Ascending aorta (tissue), 2 donors: ENCODE results near the gene ABCC5. TPM values are rescaled to one million over a fixed set of nuclear protein-coding genes. Genes with fewer than 3 reads are reported as not detected.

Source experiments
- DNase-seq, 2 donors: peaks; one replicate each; pipeline ENCODE4 v3.0.0-alpha.2; 2019; ENCODE audit warnings: low spot score in 2 of 2
- H3K27ac ChIP-seq, 2 donors: fragments of 200-600 bp; sonication (generic); one replicate each; pipeline ENCODE4 v1.5.1; 2016 to 2017; ENCODE audit warnings: mild to moderate bottlenecking in 1 of 2
- H3K27me3 ChIP-seq: fragments of 200-600 bp; sonication (generic); one replicate; pipeline ENCODE4 v1.5.1; 2017
- H3K36me3 ChIP-seq, 2 donors: fragments of 200-600 bp; sonication (generic); one replicate each; pipeline ENCODE4 v1.5.1; 2016
- H3K4me1 ChIP-seq, 2 donors: fragments of 200-600 bp; sonication (generic); one replicate each; pipeline ENCODE4 v1.5.1; 2016 to 2017; ENCODE audit warnings: mild to moderate bottlenecking in 1 of 2
- H3K4me3 ChIP-seq, 2 donors: fragments of 200-600 bp; sonication (generic); one replicate each; pipeline ENCODE4 v1.5.1; 2016 to 2017; ENCODE audit warnings: mild to moderate bottlenecking in 1 of 2
- H3K9me3 ChIP-seq, 2 donors: fragments of 200-600 bp; sonication (generic); one replicate each; pipeline ENCODE4 v1.5.1; 2016
- CTCF ChIP-seq, 3 experiments: fragments of 200-600 bp in 2 of 3; fragments of 450-650 bp in 1 of 3; sonication (generic) in 2 of 3; IDR thresholded peaks; one replicate each; pipeline ENCODE4 v1.5.1; 2016 to 2019; ENCODE audit warnings: antibody characterized with exemption in 3 of 3, mild to moderate bottlenecking in 1 of 3, moderate library complexity in 1 of 3
- intact Hi-C: fragments of 100-400 bp; cut with DNase I; formaldehyde crosslinking; loops from one replicate; pipeline ENCODE4 v1.15.1; 2023
- total RNA-seq: library from RNA; depleted of rRNA; stranded (reverse); fragments of >200 nt; gene quantifications from one replicate; pipeline ENCODE4 v1.1.0, GENCODE V29; 2016

The ABCC5 gene
- total RNA-seq, 1 donor from 2014 or later: 16.2 TPM

- TF ChIP-seq CTCF (IDR thresholded peaks at IDR 0.05): no peak
- Histone ChIP-seq H3K36me3 (peaks cover 50 to 71% of the 10 kb centered on the region in 2 donors), H3K4me3 (no peak overlapping the region), H3K4me1 (no peaks in the 10 kb centered on the region), H3K27me3 (no peaks in the 10 kb centered on the region), H3K9me3 (no peaks in the 10 kb centered on the region), H3K27ac (no peak overlapping the region)
- DNase-seq: no peak
- intact Hi-C loops: no loop called here
Observed at GRCh38 chr3:183951459-183951858, 66.2 kb downstream of the ABCC5 start.

GRCh38 chr3:183949690-183950089 lies 68.0 kb downstream of the ABCC5 start:
- TF ChIP-seq CTCF (IDR thresholded peaks at IDR 0.05): no peak
- no peaks in the 10 kb centered on the region for H3K4me1 ChIP-seq
- no peak for DNase-seq
- no peaks in the 10 kb centered on the region for H3K9me3 ChIP-seq
- peaks cover 62 to 82% of the 10 kb centered on the region in 2 donors for H3K36me3 ChIP-seq
- intact Hi-C loops: no loop called here
- no peak overlapping the region for H3K27ac ChIP-seq
- H3K4me3 ChIP-seq: no peak overlapping the region
- no peaks in the 10 kb centered on the region for H3K27me3 ChIP-seq

- intact Hi-C loops: no loop called here
- peaks cover 60 to 87% of the 10 kb centered on the region in 2 donors for H3K36me3 ChIP-seq
- DNase-seq: no peak
- H3K9me3 ChIP-seq: no peaks in the 10 kb centered on the region
- no peaks in the 10 kb centered on the region for H3K27me3 ChIP-seq
- no peak overlapping the region for H3K4me3 ChIP-seq
- no peaks in the 10 kb centered on the region for H3K4me1 ChIP-seq
- no peak overlapping the region for H3K27ac ChIP-seq
- TF ChIP-seq CTCF (IDR thresholded peaks at IDR 0.05): no peak
Observed at GRCh38 chr3:183946037-183946436, 71.6 kb downstream of the ABCC5 start.

GRCh38 chr3:183944775-183945174 lies 72.9 kb downstream of the ABCC5 start:
- Histone ChIP-seq H3K27me3 (no peaks in the 10 kb centered on the region), H3K27ac (no peak overlapping the region), H3K4me3 (no peak overlapping the region), H3K36me3 (peaks cover 56 to 84% of the 10 kb centered on the region in 2 donors), H3K4me1 (no peaks in the 10 kb centered on the region), H3K9me3 (no peaks in the 10 kb centered on the region)
- intact Hi-C loops: no loop called here
- no peak for DNase-seq
- TF ChIP-seq CTCF (IDR thresholded peaks at IDR 0.05): no peak

GRCh38 chr3:183943739-183944138 lies 73.9 kb downstream of the ABCC5 start:
- DNase-seq: no peak
- no peak for TF ChIP-seq CTCF (IDR thresholded peaks at IDR 0.05)
- H3K4me1 ChIP-seq: no peaks in the 10 kb centered on the region
- no peaks in the 10 kb centered on the region for H3K9me3 ChIP-seq
- no peak overlapping the region for H3K27ac ChIP-seq
- no peaks in the 10 kb centered on the region for H3K27me3 ChIP-seq
- H3K4me3 ChIP-seq: no peak overlapping the region
- H3K36me3 ChIP-seq: peaks cover 52 to 84% of the 10 kb centered on the region in 2 donors
- intact Hi-C loops: no loop called here

GRCh38 chr3:183941216-183941615 lies 76.5 kb downstream of the ABCC5 start:
- intact Hi-C loops: no loop called here
- Histone ChIP-seq H3K4me1 (no peaks in the 10 kb centered on the region), H3K9me3 (no peaks in the 10 kb centered on the region), H3K4me3 (no peak overlapping the region), H3K27ac (no peak overlapping the region), H3K36me3 (peaks cover 61 to 88% of the 10 kb centered on the region in 2 donors), H3K27me3 (no peaks in the 10 kb centered on the region)
- DNase-seq: no peak
- no peak for TF ChIP-seq CTCF (IDR thresholded peaks at IDR 0.05)
